ENCODE data around the gene SUGCT.

The SUGCT gene

DNA sequence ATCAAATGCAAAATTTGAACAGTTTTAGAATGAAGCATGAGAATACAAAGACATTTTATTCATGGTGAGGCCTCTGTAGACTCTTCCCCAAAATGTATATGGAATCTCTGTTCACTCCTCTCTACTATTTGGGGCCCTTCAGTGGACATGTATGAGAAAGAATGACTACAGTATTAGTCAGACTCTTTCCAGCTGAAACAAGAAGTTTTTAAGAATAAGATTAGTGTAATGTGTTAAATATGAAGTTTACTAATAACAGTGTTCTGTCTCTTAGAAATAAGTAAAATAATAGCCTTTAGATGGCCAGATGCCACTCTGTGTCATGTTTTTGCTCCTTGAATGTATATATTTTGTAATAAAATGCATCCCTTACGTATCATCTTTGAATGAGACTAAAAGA, 585.6 kb downstream of the SUGCT start:
- in situ Hi-C loops (cut with MboI; ENCODE audit: low pct_unique_long_range_greater_than_20kb, low sequenced_read_pairs, unreplicated experiment) = no loop called here
- no peak for DNase-seq (ENCODE audit: low spot score)
- TF ChIP-seq, protein P1, sequence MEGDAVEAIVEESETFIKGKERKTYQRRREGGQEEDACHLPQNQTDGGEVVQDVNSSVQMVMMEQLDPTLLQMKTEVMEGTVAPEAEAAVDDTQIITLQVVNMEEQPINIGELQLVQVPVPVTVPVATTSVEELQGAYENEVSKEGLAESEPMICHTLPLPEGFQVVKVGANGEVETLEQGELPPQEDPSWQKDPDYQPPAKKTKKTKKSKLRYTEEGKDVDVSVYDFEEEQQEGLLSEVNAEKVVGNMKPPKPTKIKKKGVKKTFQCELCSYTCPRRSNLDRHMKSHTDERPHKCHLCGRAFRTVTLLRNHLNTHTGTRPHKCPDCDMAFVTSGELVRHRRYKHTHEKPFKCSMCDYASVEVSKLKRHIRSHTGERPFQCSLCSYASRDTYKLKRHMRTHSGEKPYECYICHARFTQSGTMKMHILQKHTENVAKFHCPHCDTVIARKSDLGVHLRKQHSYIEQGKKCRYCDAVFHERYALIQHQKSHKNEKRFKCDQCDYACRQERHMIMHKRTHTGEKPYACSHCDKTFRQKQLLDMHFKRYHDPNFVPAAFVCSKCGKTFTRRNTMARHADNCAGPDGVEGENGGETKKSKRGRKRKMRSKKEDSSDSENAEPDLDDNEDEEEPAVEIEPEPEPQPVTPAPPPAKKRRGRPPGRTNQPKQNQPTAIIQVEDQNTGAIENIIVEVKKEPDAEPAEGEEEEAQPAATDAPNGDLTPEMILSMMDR (IDR thresholded peaks at IDR 0.05; ENCODE audit: extremely low read depth, insufficient read depth, missing control alignments) = no peak

DNA sequence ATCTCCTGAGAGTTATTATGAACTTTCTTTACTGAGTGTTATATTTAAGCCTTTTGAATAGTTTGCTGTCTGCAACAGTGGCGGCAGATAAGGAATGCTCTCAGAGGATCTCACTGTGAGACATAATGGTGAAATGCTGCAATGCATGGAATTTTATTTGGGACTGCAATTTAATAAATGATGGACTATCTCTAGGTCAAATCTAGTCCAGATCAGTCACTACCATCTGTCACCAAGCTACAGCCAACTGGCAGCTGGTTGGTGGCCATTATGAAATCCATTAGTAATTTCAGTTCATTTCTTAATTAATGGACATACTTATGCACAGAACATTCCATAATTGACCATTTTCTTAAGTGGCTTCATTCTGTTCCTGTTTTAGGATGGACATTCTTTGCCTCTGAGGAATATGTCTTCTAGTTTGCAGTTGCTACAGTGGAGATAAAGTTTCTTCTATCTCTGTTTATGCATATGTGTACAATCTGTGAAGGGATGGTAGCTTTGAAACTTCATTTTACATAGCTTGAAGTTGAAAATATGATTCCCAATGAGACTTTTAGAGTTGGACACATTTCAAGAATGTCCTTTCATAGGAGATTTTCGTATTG, 586.6 kb downstream of the SUGCT start:
- TF ChIP-seq, protein P1 (IDR thresholded peaks at IDR 0.05; ENCODE audit: extremely low read depth, insufficient read depth, missing control alignments) = no peak
- in situ Hi-C loops (cut with MboI; ENCODE audit: low pct_unique_long_range_greater_than_20kb, low sequenced_read_pairs, unreplicated experiment) = no loop called here
- no peak for DNase-seq (ENCODE audit: low spot score)

DNA sequence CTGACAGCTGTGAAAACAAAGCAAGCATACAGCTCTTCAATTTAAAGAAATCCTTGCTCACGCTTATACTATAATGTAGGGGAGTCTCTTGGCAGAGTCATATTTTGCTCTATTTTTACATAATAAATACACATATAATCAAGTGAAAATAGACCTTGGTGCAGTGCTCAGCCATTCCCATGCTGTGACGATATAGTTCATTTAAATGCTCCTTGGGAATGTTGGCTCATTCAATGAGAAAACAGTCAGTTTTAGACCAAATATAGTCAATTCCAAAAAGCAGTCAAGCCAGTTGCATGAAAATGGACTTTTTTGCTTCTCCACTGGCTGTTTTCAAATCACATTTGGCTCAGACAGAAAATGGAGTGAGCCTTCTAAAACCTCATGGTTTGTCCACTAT, 587.4 kb downstream of the SUGCT start:
- TF ChIP-seq, protein P1 (IDR thresholded peaks at IDR 0.05; ENCODE audit: extremely low read depth, insufficient read depth, missing control alignments) = no peak
- in situ Hi-C loops (cut with MboI; ENCODE audit: low pct_unique_long_range_greater_than_20kb, low sequenced_read_pairs, unreplicated experiment) = no loop called here
- DNase-seq (ENCODE audit: low spot score) = no peak

DNA sequence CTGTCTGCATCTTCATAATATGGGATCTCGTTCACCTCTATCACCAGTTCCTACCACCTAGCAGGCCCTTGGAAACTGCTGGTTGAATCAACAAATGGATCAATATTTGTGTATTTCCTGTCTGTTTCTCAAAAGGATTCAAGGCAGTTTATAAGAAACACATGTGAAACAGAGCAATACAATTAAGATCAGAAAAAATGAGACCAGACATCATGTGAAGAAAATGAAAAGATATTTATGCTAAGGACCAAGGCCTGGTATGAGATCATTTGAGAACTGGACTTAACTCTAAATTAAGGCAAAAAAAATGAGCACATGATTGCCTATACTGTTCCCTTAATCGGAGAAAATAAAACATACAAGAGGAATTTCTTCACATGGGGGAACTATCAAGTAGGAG, 589.0 kb downstream of the SUGCT start:
- in situ Hi-C loops (cut with MboI; ENCODE audit: low pct_unique_long_range_greater_than_20kb, low sequenced_read_pairs, unreplicated experiment) = no loop called here
- no peak for DNase-seq (ENCODE audit: low spot score)
- TF ChIP-seq, protein P1 (IDR thresholded peaks at IDR 0.05; ENCODE audit: extremely low read depth, insufficient read depth, missing control alignments) = no peak

DNA sequence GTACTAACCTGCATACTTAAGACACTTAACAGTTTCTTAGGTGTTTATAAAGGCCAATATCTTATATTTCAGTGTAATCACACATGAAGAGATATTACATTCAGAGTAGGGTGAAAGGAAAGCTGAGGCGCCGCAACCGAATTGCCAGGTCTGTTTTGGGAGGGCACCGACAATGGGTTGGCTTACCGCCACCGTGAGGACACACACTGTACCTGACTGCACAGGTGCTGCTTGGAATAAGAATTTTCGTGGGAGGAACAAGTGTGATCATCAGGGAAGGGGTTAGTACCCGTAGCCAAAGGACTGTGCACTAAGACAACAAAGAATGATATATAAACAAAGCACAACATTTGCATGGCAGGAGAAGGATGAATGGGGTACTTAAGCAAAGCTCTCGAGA, 591.8 kb downstream of the SUGCT start:
- in situ Hi-C loops (cut with MboI; ENCODE audit: low pct_unique_long_range_greater_than_20kb, low sequenced_read_pairs, unreplicated experiment) = no loop called here
- DNase-seq (ENCODE audit: low spot score) = no peak
- TF ChIP-seq, protein P1 (IDR thresholded peaks at IDR 0.05; ENCODE audit: extremely low read depth, insufficient read depth, missing control alignments) = no peak

DNA sequence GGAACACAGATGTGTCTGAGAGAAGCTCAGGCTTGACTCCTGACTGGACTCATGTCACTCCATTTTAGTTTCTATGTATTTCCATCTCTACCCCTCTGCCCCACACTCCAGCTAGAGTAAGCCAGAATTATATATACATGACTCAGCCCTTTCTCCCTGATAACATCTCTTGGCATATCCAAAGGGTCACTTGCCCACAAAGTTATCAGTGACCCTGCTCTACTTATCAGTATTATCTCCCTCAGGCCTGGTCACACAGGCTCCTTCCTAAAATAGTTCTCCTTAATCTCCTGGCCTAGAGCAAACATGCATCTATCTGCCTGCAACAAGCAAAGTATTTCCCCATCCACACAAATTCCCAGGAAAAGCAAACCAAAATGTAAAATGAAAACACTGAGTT, 598.3 kb downstream of the SUGCT start:
- TF ChIP-seq, protein P1 (IDR thresholded peaks at IDR 0.05; ENCODE audit: extremely low read depth, insufficient read depth, missing control alignments) = no peak
- in situ Hi-C loops (cut with MboI; ENCODE audit: low pct_unique_long_range_greater_than_20kb, low sequenced_read_pairs, unreplicated experiment) = no loop called here
- no peak for DNase-seq (ENCODE audit: low spot score)

DNA sequence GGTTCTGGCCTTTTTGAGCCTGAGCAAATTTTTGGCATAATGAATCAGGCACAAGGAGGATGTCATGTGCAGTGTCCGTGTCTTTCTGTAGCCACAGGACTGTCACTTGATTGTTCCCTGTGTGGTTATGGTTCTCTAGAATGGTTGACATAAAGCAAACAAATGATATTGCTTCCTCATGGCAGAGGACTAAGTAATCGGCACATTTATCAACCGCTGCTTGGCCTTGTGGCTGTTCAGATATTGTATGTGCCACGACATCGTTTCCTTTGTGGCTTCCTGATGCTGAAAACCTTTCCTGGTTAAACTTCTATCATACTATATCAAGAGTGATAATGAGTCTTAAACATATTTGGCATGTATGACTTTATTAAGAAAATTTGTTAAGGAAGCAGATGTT, 598.8 kb downstream of the SUGCT start:
- TF ChIP-seq, protein P1 (IDR thresholded peaks at IDR 0.05; ENCODE audit: extremely low read depth, insufficient read depth, missing control alignments) = no peak
- in situ Hi-C loops (cut with MboI; ENCODE audit: low pct_unique_long_range_greater_than_20kb, low sequenced_read_pairs, unreplicated experiment) = no loop called here
- no peak for DNase-seq (ENCODE audit: low spot score)

Data from GM13977 (cell line).